GM21515 (cell line): Measurements from ENCODE around the gene CFAP126.
A peak's percentile ranks its signal among the peaks of the same experiment; 100 is the strongest.
"Not testable (repeated sequence)": the region's sequence is repeated elsewhere in the genome, so short reads cannot be mapped to it uniquely, and the experiment has no call there.

Source experiments
- ATAC-seq: cut with Tn5 transposase; IDR thresholded peaks from one replicate; pipeline ENCODE4 v1.9.1; 2021; ENCODE audit not compliant: unreplicated experiment

The CFAP126 gene

GRCh38 chr1:161367684-161368400, at the start of gene CFAP126:
CFAP126 (minus strand) TSS chr1:161367876; CDS start chr1:161367868, 8 bp downstream.
- peak; percentile 89 for ATAC-seq

- ATAC-seq: not testable (repeated sequence)
These were observed 45.4 kb upstream of the CFAP126 start for GRCh38 chr1:161413050-161413449.

GRCh38 chr1:161410636-161410970, 42.9 kb upstream of the CFAP126 start:
- ATAC-seq: not testable (repeated sequence)

GRCh38 chr1:161409848-161410635, 42.4 kb upstream of the CFAP126 start:
- ATAC-seq: not testable (repeated sequence)

- ATAC-seq: no peak
These were observed 40.9 kb upstream of the CFAP126 start for GRCh38 chr1:161408429-161409052.

GRCh38 chr1:161407451-161407985, 39.8 kb upstream of the CFAP126 start:
- no peak for ATAC-seq

GRCh38 chr1:161406551-161406950, 38.9 kb upstream of the CFAP126 start:
- not testable (repeated sequence) for ATAC-seq

- ATAC-seq: no peak
These were observed 36.4 kb upstream of the CFAP126 start for GRCh38 chr1:161404051-161404597.

- ATAC-seq: no peak
These were observed 34.8 kb upstream of the CFAP126 start for GRCh38 chr1:161402446-161402845.

GRCh38 chr1:161399257-161399998, 31.8 kb upstream of the CFAP126 start:
- ATAC-seq: peak; percentile 73

GRCh38 chr1:161398900-161399256, 31.2 kb upstream of the CFAP126 start:
- peak; percentile 8 for ATAC-seq

GRCh38 chr1:161397038-161397437, 29.4 kb upstream of the CFAP126 start:
- ATAC-seq: not testable (repeated sequence)

GRCh38 chr1:161393151-161393550, 25.5 kb upstream of the CFAP126 start:
- no peak for ATAC-seq

GRCh38 chr1:161391611-161392010, 23.9 kb upstream of the CFAP126 start:
- no peak for ATAC-seq

- ATAC-seq: not testable (repeated sequence)
These were observed 23.5 kb upstream of the CFAP126 start for GRCh38 chr1:161391136-161391535.

- ATAC-seq: no peak
These were observed 22.8 kb upstream of the CFAP126 start for GRCh38 chr1:161390559-161390858.

GRCh38 chr1:161389691-161390558, 22.2 kb upstream of the CFAP126 start:
- peak; percentile 72 for ATAC-seq

GRCh38 chr1:161389158-161389557, 21.5 kb upstream of the CFAP126 start:
- ATAC-seq: not testable (repeated sequence)

GRCh38 chr1:161388639-161389038, 21.0 kb upstream of the CFAP126 start:
- no peak for ATAC-seq
